Fibroblast of lung (primary cell): ENCODE results near the gene OSBPL1A. TPM values are rescaled to one million over a fixed set of nuclear protein-coding genes. Genes with fewer than 3 reads are reported as not detected.

Experiments
- DNase-seq, 2 donors: peaks; one replicate each; pipeline versions ENCODE4 v3.0.0 to v3.0.0-alpha.2; 2010; ENCODE audit warnings: low read depth in 2 of 2
- H2AFZ ChIP-seq: 2 replicates; pipeline ENCODE4 v1.5.1; 2012; ENCODE audit warnings: low read length, control low read depth, inconsistent platforms
- H3K27ac ChIP-seq: 2 replicates; pipeline ENCODE4 v1.5.1; 2011; ENCODE audit warnings: low read length, control low read depth; ENCODE audit not compliant: insufficient read depth
- H3K27me3 ChIP-seq: 2 replicates; pipeline ENCODE4 v1.5.1; 2011; ENCODE audit warnings: mild to moderate bottlenecking, low read length; ENCODE audit not compliant: control insufficient read depth, insufficient read depth
- H3K36me3 ChIP-seq: 2 replicates; pipeline ENCODE4 v1.5.1; 2011; ENCODE audit warnings: low read length; ENCODE audit not compliant: control insufficient read depth, insufficient read depth
- H3K4me1 ChIP-seq: 2 replicates; pipeline ENCODE4 v1.5.1; 2011; ENCODE audit warnings: low read length; ENCODE audit not compliant: control insufficient read depth, insufficient read depth; ENCODE audit errors: extremely low read depth
- H3K4me2 ChIP-seq: 2 replicates; pipeline ENCODE4 v1.5.1; 2011; ENCODE audit warnings: low read length, control low read depth; ENCODE audit not compliant: insufficient read depth; ENCODE audit errors: extremely low read depth
- H3K4me3 ChIP-seq, 4 experiments: fragments of 200-600 bp in 1 of 4; sonication (generic) in 1 of 4; replicated peaks in 1 of 4; 2 replicates each; pipeline ENCODE4 v1.5.1; 2011 to 2016; ENCODE audit warnings: low read length in 4 of 4, low read depth in 3 of 4, mild to moderate bottlenecking in 3 of 4, control low read depth in 2 of 4, inconsistent platforms in 1 of 4, mixed read lengths in 1 of 4; ENCODE audit not compliant: insufficient read depth in 1 of 4; ENCODE audit errors: control extremely low read depth in 1 of 4
- H3K79me2 ChIP-seq: 2 replicates; pipeline ENCODE4 v1.5.1; 2012; ENCODE audit warnings: mild to moderate bottlenecking, low read length, inconsistent platforms; ENCODE audit not compliant: control insufficient read depth, insufficient read depth
- H3K9ac ChIP-seq: 2 replicates; pipeline ENCODE4 v1.5.1; 2011; ENCODE audit warnings: mild to moderate bottlenecking, low read length, control low read depth; ENCODE audit not compliant: insufficient read depth
- H3K9me3 ChIP-seq: 2 replicates; pipeline ENCODE4 v1.5.1; 2012; ENCODE audit warnings: low read depth, low read length; ENCODE audit not compliant: control insufficient read depth, insufficient read depth
- H4K20me1 ChIP-seq: 2 replicates; pipeline ENCODE4 v1.5.1; 2011; ENCODE audit warnings: low read length; ENCODE audit not compliant: control insufficient read depth, insufficient read depth; ENCODE audit errors: extremely low read depth
- CTCF ChIP-seq, 2 donors: IDR thresholded peaks in 1 of 2; conservative IDR thresholded peaks in 1 of 2; 1 replicate in 1 of 2; 2 replicates in 1 of 2; pipeline ENCODE4 v1.5.1; 2011 to 2012; ENCODE audit warnings: low read length in 2 of 2, control low read depth in 1 of 2, inconsistent platforms in 1 of 2, low read depth in 1 of 2, mild to moderate bottlenecking in 1 of 2
- EZH2 ChIP-seq: IDR thresholded peaks from 2 replicates; pipeline ENCODE4 v1.5.1; 2012; ENCODE audit warnings: low read length, control low read depth, mild to moderate bottlenecking; ENCODE audit errors: missing control alignments
- polyA plus RNA-seq, 2 donors: library from polyadenylated mRNA; depleted of rRNA in 1 of 2; stranded (reverse) in 1 of 2; unstranded in 1 of 2; fragments of >200 nt; gene quantifications; 2 replicates each; pipeline ENCODE4 v1.2.1, GENCODE V29; 2011 to 2012; ENCODE audit warnings: missing spikeins in 1 of 2
- total RNA-seq: library from RNA; depleted of rRNA; stranded (reverse); fragments of >200 nt; gene quantifications from 2 replicates; pipeline ENCODE4 v1.2.1, GENCODE V29; 2014

OSBPL1A gene
- total and polyA plus RNA-seq, 2 donors (not counting 1 experiment from before 2014, with no cell fraction given) = 67.5 to 73.3 TPM

- Histone ChIP-seq H3K27me3 (no peaks in the 10 kb centered on the region), H2AFZ (no peak overlapping the region), H3K9me3 (no peaks in the 10 kb centered on the region), H3K4me1 (no peaks in the 10 kb centered on the region), H3K27ac (no peak overlapping the region), H4K20me1 (no peaks in the 10 kb centered on the region), H3K79me2 (no peaks in the 10 kb centered on the region), H3K36me3 (no peaks in the 10 kb centered on the region), H3K4me3 (no peak overlapping the region), H3K9ac (no peak overlapping the region), H3K4me2 (no peak overlapping the region)
- no peak for DNase-seq
- no peak for TF ChIP-seq CTCF (conservative IDR thresholded peaks at IDR 0.05 in 1 of 2, IDR thresholded peaks at IDR 0.05 in 1 of 2; ENCODE audit: low read depth in 1 of 2, low read length in 2 of 2)
- TF ChIP-seq EZH2 = no peak
These were observed 269.9 kb downstream of the OSBPL1A start for GRCh38 chr18:24127735-24128134.

- no peaks in the 10 kb centered on the region for H4K20me1 ChIP-seq
- no peaks in the 10 kb centered on the region for H3K27me3 ChIP-seq
- no peak overlapping the region for H3K4me2 ChIP-seq
- H3K9ac ChIP-seq = no peak overlapping the region
- no peak overlapping the region for H3K4me3 ChIP-seq
- no peaks in the 10 kb centered on the region for H3K36me3 ChIP-seq
- TF ChIP-seq EZH2 (no peak), CTCF (conservative IDR thresholded peaks at IDR 0.05 in 1 of 2, IDR thresholded peaks at IDR 0.05 in 1 of 2; ENCODE audit: low read depth in 1 of 2, low read length in 2 of 2) (no peak)
- H3K79me2 ChIP-seq = no peaks in the 10 kb centered on the region
- H3K9me3 ChIP-seq = no peaks in the 10 kb centered on the region
- H3K4me1 ChIP-seq = no peaks in the 10 kb centered on the region
- no peak overlapping the region for H2AFZ ChIP-seq
- peak; percentile 33 to 40 for DNase-seq
- no peak overlapping the region for H3K27ac ChIP-seq
These were observed 271.3 kb downstream of the OSBPL1A start for GRCh38 chr18:24126155-24126961.

DNA sequence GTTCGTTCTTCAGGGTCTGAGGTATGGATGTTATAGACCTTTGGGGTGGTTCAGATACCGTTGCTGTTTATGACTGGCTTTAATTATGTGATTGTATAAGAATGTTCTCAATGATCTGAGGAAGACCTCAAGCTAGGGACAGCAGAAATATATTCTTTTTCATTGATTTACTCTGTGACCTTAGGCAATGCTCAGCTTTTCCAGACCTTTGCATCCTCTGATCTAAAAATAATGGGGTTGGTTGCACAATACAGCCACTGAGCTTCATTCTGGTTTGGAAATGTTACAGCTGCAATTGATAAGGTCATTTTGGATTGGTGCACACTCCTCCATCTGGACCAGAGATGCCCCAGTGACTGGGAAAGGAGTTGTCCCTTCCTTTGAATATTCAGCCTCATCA is 276.0 kb downstream of the OSBPL1A start:
- Histone ChIP-seq H3K36me3 (no peaks in the 10 kb centered on the region), H2AFZ (no peak overlapping the region), H3K4me1 (no peaks in the 10 kb centered on the region), H3K9me3 (no peaks in the 10 kb centered on the region), H3K79me2 (no peaks in the 10 kb centered on the region), H3K9ac (no peak overlapping the region), H3K27ac (no peak overlapping the region), H3K27me3 (no peaks in the 10 kb centered on the region), H3K4me3 (no peak overlapping the region), H3K4me2 (no peak overlapping the region), H4K20me1 (no peaks in the 10 kb centered on the region)
- TF ChIP-seq CTCF (conservative IDR thresholded peaks at IDR 0.05 in 1 of 2, IDR thresholded peaks at IDR 0.05 in 1 of 2; ENCODE audit: low read depth in 1 of 2, low read length in 2 of 2) = no peak
- TF ChIP-seq EZH2 = no peak
- no peak for DNase-seq
